Measurements from ENCODE around the gene SPECC1L.

- TF ChIP-seq CEBPB (IDR thresholded peaks at IDR 0.05) (no peak), RAD21 (IDR thresholded peaks at IDR 0.05; ENCODE audit: low read depth) (no peak), MAX (IDR thresholded peaks at IDR 0.05) (no peak), CREB1 (IDR thresholded peaks at IDR 0.05; ENCODE audit: low read depth) (no peak), EP300 (IDR thresholded peaks at IDR 0.05; ENCODE audit: borderline replicate concordance) (no peak)
Measured at GRCh38 chr22:24408630-24409029, 138.0 kb downstream of the SPECC1L start.
